Hepatocyte (in vitro differentiated cells): ENCODE measurements around the gene EPHB2. TPM values are rescaled to one million over a fixed set of nuclear protein-coding genes. Genes with fewer than 3 reads are reported as not detected.

ENCODE experiments used
- DNase-seq: peaks from one replicate; pipeline ENCODE4 v3.0.0-alpha.2; 2016; ENCODE audit warnings: low spot score
- H2AFZ ChIP-seq: fragments of 200-600 bp; sonication (generic); 2 replicates; pipeline ENCODE4 v1.6.0; 2016; ENCODE audit warnings: antibody characterized with exemption, mild to moderate bottlenecking
- H3K27ac ChIP-seq: fragments of 200-600 bp; sonication (generic); 2 replicates; pipeline ENCODE4 v1.5.1; 2016; ENCODE audit warnings: mild to moderate bottlenecking
- H3K27me3 ChIP-seq: fragments of 200-600 bp; sonication (generic); 2 replicates; pipeline ENCODE4 v1.6.1; 2016
- H3K36me3 ChIP-seq: fragments of 200-600 bp; sonication (generic); replicated peaks from 2 replicates; pipeline ENCODE4 v1.5.1; 2016; ENCODE audit warnings: low read depth; ENCODE audit not compliant: insufficient read depth
- H3K4me1 ChIP-seq: fragments of 200-600 bp; sonication (generic); 2 replicates; pipeline ENCODE4 v1.5.1; 2016; ENCODE audit warnings: mild to moderate bottlenecking, moderate library complexity; ENCODE audit not compliant: insufficient read depth
- H3K4me2 ChIP-seq: fragments of 200-600 bp; sonication (generic); 2 replicates; pipeline ENCODE4 v1.6.0; 2016
- H3K4me3 ChIP-seq: fragments of 200-600 bp; sonication (generic); 2 replicates; pipeline ENCODE4 v1.5.1; 2016; ENCODE audit warnings: mild to moderate bottlenecking
- H3K79me2 ChIP-seq: fragments of 200-600 bp; sonication (generic); 2 replicates; pipeline ENCODE4 v1.6.0; 2017; ENCODE audit warnings: mild to moderate bottlenecking
- H3K9me2 ChIP-seq: fragments of 200-600 bp; sonication (generic); replicated peaks from 2 replicates; pipeline ENCODE4 v1.6.0; 2017; ENCODE audit warnings: mild to moderate bottlenecking; ENCODE audit not compliant: insufficient read depth
- H3K9me3 ChIP-seq: fragments of 200-600 bp; sonication (generic); 2 replicates; pipeline ENCODE4 v1.5.1; 2016; ENCODE audit warnings: low read depth, mild to moderate bottlenecking
- H4K20me1 ChIP-seq: fragments of 200-600 bp; sonication (generic); 2 replicates; pipeline ENCODE4 v1.6.0; 2016; ENCODE audit warnings: mild to moderate bottlenecking; ENCODE audit not compliant: insufficient read depth, poor library complexity, severe bottlenecking
- CTCF ChIP-seq: fragments of 200-600 bp; sonication (generic); IDR thresholded peaks from 2 replicates; pipeline ENCODE4 v1.5.1; 2016; ENCODE audit warnings: antibody characterized with exemption, mild to moderate bottlenecking; ENCODE audit not compliant: poor library complexity
- EZH2 ChIP-seq: fragments of 200-600 bp; sonication (generic); IDR thresholded peaks from 2 replicates; pipeline ENCODE4 v1.6.1; 2016; ENCODE audit warnings: antibody characterized with exemption, mild to moderate bottlenecking, borderline replicate concordance
- EZH2phosphoT487 ChIP-seq: fragments of 200-600 bp; sonication (generic); IDR thresholded peaks from one replicate; pipeline ENCODE4 v1.6.1; 2018; ENCODE audit warnings: antibody characterized with exemption, mild to moderate bottlenecking, low read depth, moderate library complexity; ENCODE audit not compliant: unreplicated experiment, severe bottlenecking
- WGBS: methylation state at CpG from one replicate; pipeline ENCODE4 v1.1.6; 2016; ENCODE audit warnings: low lambda C conversion rate; ENCODE audit errors: missing lambda C conversion rate; 5-methylcytosine and 5-hydroxymethylcytosine counted together
- polyA plus RNA-seq: library from polyadenylated mRNA; unstranded; fragments of >200 nt; fragmentation: Nextera tagmentation; extraction: Ambion mirVana; gene quantifications from 2 replicates; pipeline ENCODE4 v1.2.1, GENCODE V29; 2016
- total RNA-seq: library from RNA; depleted of rRNA; stranded (reverse); fragments of >200 nt; gene quantifications from 2 replicates; pipeline ENCODE4 v1.2.3, GENCODE V29; 2014

EPHB2 gene
- total and polyA plus RNA-seq, 2 experiments from 2014 or later, result 17.2 to 18.3 TPM

DNA sequence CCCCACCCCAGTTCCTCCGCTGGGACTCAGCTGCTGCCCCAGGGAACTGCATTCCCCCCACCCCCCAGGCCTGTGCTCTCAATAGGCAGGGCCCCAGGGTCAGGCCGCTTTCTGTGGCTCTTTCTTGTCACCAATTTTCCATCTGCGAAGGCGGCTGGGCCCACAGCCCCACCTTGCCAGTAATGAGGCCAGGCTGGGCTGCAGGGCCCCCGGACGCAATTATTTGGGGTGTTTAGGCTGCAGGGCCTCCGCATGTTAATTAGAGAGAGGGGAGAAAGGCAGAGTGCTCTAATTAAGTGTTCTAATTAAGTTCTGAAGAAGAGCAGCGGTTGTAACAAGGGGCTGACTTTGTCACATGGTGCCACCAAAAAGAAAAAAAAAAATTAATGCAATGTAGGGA is 71.8 kb downstream of the EPHB2 start:
- Histone ChIP-seq H3K4me3 (no peak overlapping the region), H2AFZ (no peak overlapping the region), H3K9me2 (no peaks in the 10 kb centered on the region), H4K20me1 (no peaks in the 10 kb centered on the region), H3K4me2 (no peak overlapping the region), H3K79me2 (no peaks in the 10 kb centered on the region), H3K9me3 (no peaks in the 10 kb centered on the region), H3K4me1 (no peaks in the 10 kb centered on the region), H3K27ac (no peak overlapping the region), H3K36me3 (no peaks in the 10 kb centered on the region), H3K27me3 (peaks cover 4% of the 10 kb centered on the region)
- no peak for TF ChIP-seq EZH2
- 83% methylated on average over 8 of the region's 8 CpGs for WGBS
- no peak for DNase-seq

DNA sequence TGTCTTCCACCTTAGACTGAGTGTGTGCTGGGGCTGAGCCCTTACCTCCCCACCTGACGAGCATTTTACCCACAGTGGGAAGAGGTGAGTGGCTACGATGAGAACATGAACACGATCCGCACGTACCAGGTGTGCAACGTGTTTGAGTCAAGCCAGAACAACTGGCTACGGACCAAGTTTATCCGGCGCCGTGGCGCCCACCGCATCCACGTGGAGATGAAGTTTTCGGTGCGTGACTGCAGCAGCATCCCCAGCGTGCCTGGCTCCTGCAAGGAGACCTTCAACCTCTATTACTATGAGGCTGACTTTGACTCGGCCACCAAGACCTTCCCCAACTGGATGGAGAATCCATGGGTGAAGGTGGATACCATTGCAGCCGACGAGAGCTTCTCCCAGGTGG is 73.7 kb downstream of the EPHB2 start:
- no peaks in the 10 kb centered on the region for H3K9me3 ChIP-seq
- H3K27me3 ChIP-seq, result peaks cover 4% of the 10 kb centered on the region
- no peaks in the 10 kb centered on the region for H4K20me1 ChIP-seq
- DNase-seq, result no peak
- no peaks in the 10 kb centered on the region for H3K79me2 ChIP-seq
- H3K27ac ChIP-seq, result no peak overlapping the region
- H3K4me2 ChIP-seq, result no peak overlapping the region
- no peaks in the 10 kb centered on the region for H3K4me1 ChIP-seq
- 96% methylated on average over 19 of the region's 19 CpGs for WGBS
- H2AFZ ChIP-seq, result no peak overlapping the region
- TF ChIP-seq CTCF, result no peak
- TF ChIP-seq EZH2, result no peak
- TF ChIP-seq EZH2phosphoT487, result no peak
- H3K9me2 ChIP-seq, result no peaks in the 10 kb centered on the region
- no peaks in the 10 kb centered on the region for H3K36me3 ChIP-seq
- no peak overlapping the region for H3K4me3 ChIP-seq

DNA sequence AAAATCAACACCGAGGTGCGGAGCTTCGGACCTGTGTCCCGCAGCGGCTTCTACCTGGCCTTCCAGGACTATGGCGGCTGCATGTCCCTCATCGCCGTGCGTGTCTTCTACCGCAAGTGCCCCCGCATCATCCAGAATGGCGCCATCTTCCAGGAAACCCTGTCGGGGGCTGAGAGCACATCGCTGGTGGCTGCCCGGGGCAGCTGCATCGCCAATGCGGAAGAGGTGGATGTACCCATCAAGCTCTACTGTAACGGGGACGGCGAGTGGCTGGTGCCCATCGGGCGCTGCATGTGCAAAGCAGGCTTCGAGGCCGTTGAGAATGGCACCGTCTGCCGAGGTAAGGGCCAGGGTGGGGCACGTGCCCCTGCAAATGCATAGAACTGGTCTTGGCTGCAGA is 74.1 kb downstream of the EPHB2 start:
- Histone ChIP-seq H2AFZ (no peak overlapping the region), H3K27me3 (peaks cover 4% of the 10 kb centered on the region), H3K9me2 (no peaks in the 10 kb centered on the region), H3K79me2 (no peaks in the 10 kb centered on the region), H3K4me1 (no peaks in the 10 kb centered on the region), H3K36me3 (no peaks in the 10 kb centered on the region), H3K4me3 (no peak overlapping the region), H3K9me3 (no peaks in the 10 kb centered on the region), H3K4me2 (no peak overlapping the region), H4K20me1 (no peaks in the 10 kb centered on the region), H3K27ac (no peak overlapping the region)
- TF ChIP-seq EZH2phosphoT487, result no peak
- TF ChIP-seq EZH2, result no peak
- TF ChIP-seq CTCF, result no peak
- DNase-seq, result no peak
- WGBS, result 99% methylated on average over 27 of the region's 27 CpGs

DNA sequence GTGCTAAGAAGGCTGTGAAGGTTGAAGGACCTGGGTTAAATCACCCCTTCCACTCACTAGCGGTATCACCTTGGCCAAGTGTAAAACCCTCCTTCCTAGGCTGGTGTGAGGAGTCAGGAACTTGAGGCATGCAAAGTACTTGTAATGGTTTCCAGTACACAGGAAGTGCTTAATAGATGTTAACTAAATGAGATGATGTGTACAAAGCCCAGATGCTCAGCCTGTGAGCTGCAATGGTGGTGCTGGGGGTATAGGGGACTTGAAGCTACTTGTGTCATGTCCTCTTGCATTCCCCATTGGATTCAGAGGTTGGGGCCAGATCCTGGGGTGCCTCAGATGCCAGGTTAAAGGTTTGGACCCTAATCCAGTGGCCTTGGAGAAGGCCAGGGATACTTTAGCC is 75.5 kb downstream of the EPHB2 start:
- Histone ChIP-seq H3K9me3 (no peaks in the 10 kb centered on the region), H3K4me2 (no peak overlapping the region), H3K4me3 (no peak overlapping the region), H3K9me2 (no peaks in the 10 kb centered on the region), H4K20me1 (no peaks in the 10 kb centered on the region), H3K4me1 (no peaks in the 10 kb centered on the region), H3K79me2 (no peaks in the 10 kb centered on the region), H3K27ac (no peak overlapping the region), H3K36me3 (no peaks in the 10 kb centered on the region), H2AFZ (no peak overlapping the region), H3K27me3 (peaks cover 4% of the 10 kb centered on the region)
- WGBS, result 88% methylated on average over 1 of the region's 1 CpG
- TF ChIP-seq CTCF, result no peak
- TF ChIP-seq EZH2phosphoT487, result no peak
- no peak for TF ChIP-seq EZH2
- DNase-seq, result no peak
